ENCODE results near the gene HEXIM2. TPM values are rescaled to one million over a fixed set of nuclear protein-coding genes. Genes with fewer than 3 reads are reported as not detected.

Gene HEXIM2
- polyA plus RNA-seq, 1 of the 3 experiments (the other 2 are of a cell fraction): 9.3 TPM

GRCh38 chr17:45197555-45198334 lies 36.1 kb downstream of the HEXIM2 start (continued):
- TF ChIP-seq REST (IDR thresholded peaks at IDR 0.05; ENCODE audit: low read depth, low read length): peak; percentile 24; the same call in 1 of the 2 replicates
- peak; percentile 22; the same call in 1 of the 2 replicates for TF ChIP-seq RXRA (IDR thresholded peaks at IDR 0.05; ENCODE audit: borderline replicate concordance, low read depth)
- TF ChIP-seq IRF3 (IDR thresholded peaks at IDR 0.05; ENCODE audit: low read depth, low read length): no peak
- TF ChIP-seq TAF1 (IDR thresholded peaks at IDR 0.05; ENCODE audit: borderline replicate concordance, low read depth, low read length): peak; percentile 61; the same call in 1 of the 2 replicates
- peak; percentile 47 for TF ChIP-seq NFIC (IDR thresholded peaks at IDR 0.05; ENCODE audit: borderline replicate concordance)
- TF ChIP-seq TCF12 (IDR thresholded peaks at IDR 0.05): peak; percentile 8; the same call in 1 of the 2 replicates
- no peak for TF ChIP-seq TEAD4 (IDR thresholded peaks at IDR 0.05; ENCODE audit: borderline replicate concordance, insufficient read depth)
- peak; percentile 31; the same call in 1 of the 2 replicates for TF ChIP-seq POLR2AphosphoS5 (IDR thresholded peaks at IDR 0.05; ENCODE audit: low read depth, low read length)
- TF ChIP-seq SIN3A (IDR thresholded peaks at IDR 0.05; ENCODE audit: borderline replicate concordance, low read depth, low read length): peak; percentile 88; the same call in 1 of the 2 replicates
- no peak for TF ChIP-seq MEF2A (IDR thresholded peaks at IDR 0.05; ENCODE audit: borderline replicate concordance, low read depth)
- TF ChIP-seq FOXM1 (IDR thresholded peaks at IDR 0.05; ENCODE audit: low read depth): no peak
- TF ChIP-seq NRF1 (IDR thresholded peaks at IDR 0.05; ENCODE audit: low read depth, low read length): no peak
- TF ChIP-seq MXI1 (IDR thresholded peaks at IDR 0.05; ENCODE audit: low read depth, low read length): no peak

- H3F3A ChIP-seq (replicated peaks; ENCODE audit: insufficient read depth): no peaks in the 10 kb centered on the region
- H3K4me3 ChIP-seq (ENCODE audit: low read depth in 2 of 2, low read length in 1 of 2): no peak overlapping the region
- no peaks in the 10 kb centered on the region for H3K79me2 ChIP-seq (ENCODE audit: insufficient read depth)
- TF ChIP-seq GABPA (IDR thresholded peaks at IDR 0.05; ENCODE audit: low read depth) (no peak), TCF12 (IDR thresholded peaks at IDR 0.05) (no peak), TAF1 (IDR thresholded peaks at IDR 0.05; ENCODE audit: borderline replicate concordance, low read depth, low read length) (no peak), MXI1 (IDR thresholded peaks at IDR 0.05; ENCODE audit: low read depth, low read length) (no peak), TEAD4 (IDR thresholded peaks at IDR 0.05; ENCODE audit: borderline replicate concordance, insufficient read depth) (no peak), NFIC (IDR thresholded peaks at IDR 0.05; ENCODE audit: borderline replicate concordance) (no peak), CHD2 (IDR thresholded peaks at IDR 0.05; ENCODE audit: low read length, partially characterized antibody) (no peak), FOXM1 (IDR thresholded peaks at IDR 0.05; ENCODE audit: low read depth) (no peak), POLR2AphosphoS5 (IDR thresholded peaks at IDR 0.05; ENCODE audit: low read depth, low read length) (no peak), IRF3 (IDR thresholded peaks at IDR 0.05; ENCODE audit: low read depth, low read length) (no peak), GATA2 (CRISPR knock-in tag; IDR thresholded peaks at IDR 0.05) (no peak), RXRA (IDR thresholded peaks at IDR 0.05; ENCODE audit: borderline replicate concordance, low read depth) (no peak), ELF1 (IDR thresholded peaks at IDR 0.05) (no peak)
- TF ChIP-seq, protein P1, sequence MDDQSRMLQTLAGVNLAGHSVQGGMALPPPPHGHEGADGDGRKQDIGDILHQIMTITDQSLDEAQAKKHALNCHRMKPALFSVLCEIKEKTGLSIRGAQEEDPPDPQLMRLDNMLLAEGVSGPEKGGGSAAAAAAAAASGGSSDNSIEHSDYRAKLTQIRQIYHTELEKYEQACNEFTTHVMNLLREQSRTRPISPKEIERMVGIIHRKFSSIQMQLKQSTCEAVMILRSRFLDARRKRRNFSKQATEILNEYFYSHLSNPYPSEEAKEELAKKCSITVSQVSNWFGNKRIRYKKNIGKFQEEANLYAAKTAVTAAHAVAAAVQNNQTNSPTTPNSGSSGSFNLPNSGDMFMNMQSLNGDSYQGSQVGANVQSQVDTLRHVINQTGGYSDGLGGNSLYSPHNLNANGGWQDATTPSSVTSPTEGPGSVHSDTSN (IDR thresholded peaks at IDR 0.05): no peak
- H3K27ac ChIP-seq (ENCODE audit: low read depth in 2 of 2, low read length in 1 of 2): no peak overlapping the region
- ChIA-PET POLR2A (interaction anchor here (2.0 kb wide), 1 partner anchor 52 kb away, joined by 5 read pairs; the partner anchor contains the start of gene HEXIM1), CTCF (interaction anchor here (0.6 to 3.6 kb wide), 5 partner anchors 49 to 185 kb away, joined by 3 to 29 read pairs (median 4); partner anchors contain the start of gene ACBD4)
- 94% methylated on average over 9 of the region's 9 CpGs for WGBS (ENCODE audit: low lambda C conversion rate)
- no peaks in the 10 kb centered on the region for H3K27me3 ChIP-seq (ENCODE audit: insufficient read depth)
- no peak for DNase-seq
- no peaks in the 10 kb centered on the region for H3K36me3 ChIP-seq (replicated peaks in 1 of 2; ENCODE audit: control insufficient read depth in 1 of 2, insufficient read depth in 2 of 2, low read length in 1 of 2)
- no peak overlapping the region for H2AFZ ChIP-seq (ENCODE audit: low read depth)
- H3K4me2 ChIP-seq: no peak overlapping the region
- no peaks in the 10 kb centered on the region for H3K9me2 ChIP-seq
- no peaks in the 10 kb centered on the region for H3K9me3 ChIP-seq
- H3K4me1 ChIP-seq (ENCODE audit: control insufficient read depth in 1 of 2, insufficient read depth in 2 of 2, low read depth in 1 of 2, low read length in 1 of 2): peaks cover 5 to 8% of the 10 kb centered on the region in 2 experiments; a peak in 3 of 4 replicates
- H3K9ac ChIP-seq: no peak overlapping the region
- no peaks in the 10 kb centered on the region for H4K20me1 ChIP-seq (ENCODE audit: insufficient read depth)
Measured at GRCh38 chr17:45200701-45201100, 39.0 kb downstream of the HEXIM2 start.
